Ascending aorta (tissue), 2 donors: Measurements from ENCODE around the gene MVB12B. TPM values are rescaled to one million over a fixed set of nuclear protein-coding genes. Genes with fewer than 3 reads are reported as not detected.

Experiments used
- DNase-seq, 2 donors: peaks; one replicate each; pipeline ENCODE4 v3.0.0-alpha.2; 2019; ENCODE audit warnings: low spot score in 2 of 2
- H3K27ac ChIP-seq, 2 donors: fragments of 200-600 bp; sonication (generic); one replicate each; pipeline ENCODE4 v1.5.1; 2016 to 2017; ENCODE audit warnings: mild to moderate bottlenecking in 1 of 2
- H3K27me3 ChIP-seq: fragments of 200-600 bp; sonication (generic); one replicate; pipeline ENCODE4 v1.5.1; 2017
- H3K36me3 ChIP-seq, 2 donors: fragments of 200-600 bp; sonication (generic); one replicate each; pipeline ENCODE4 v1.5.1; 2016
- H3K4me1 ChIP-seq, 2 donors: fragments of 200-600 bp; sonication (generic); one replicate each; pipeline ENCODE4 v1.5.1; 2016 to 2017; ENCODE audit warnings: mild to moderate bottlenecking in 1 of 2
- H3K4me3 ChIP-seq, 2 donors: fragments of 200-600 bp; sonication (generic); one replicate each; pipeline ENCODE4 v1.5.1; 2016 to 2017; ENCODE audit warnings: mild to moderate bottlenecking in 1 of 2
- H3K9me3 ChIP-seq, 2 donors: fragments of 200-600 bp; sonication (generic); one replicate each; pipeline ENCODE4 v1.5.1; 2016
- intact Hi-C: fragments of 100-400 bp; cut with DNase I; formaldehyde crosslinking; loops from one replicate; pipeline ENCODE4 v1.15.1; 2023
- total RNA-seq: library from RNA; depleted of rRNA; stranded (reverse); fragments of >200 nt; gene quantifications from one replicate; pipeline ENCODE4 v1.1.0, GENCODE V29; 2016
- TF ChIP-seq, protein P1 (sequence below), 3 experiments: fragments of 200-600 bp in 2 of 3; fragments of 450-650 bp in 1 of 3; sonication (generic) in 2 of 3; IDR thresholded peaks; one replicate each; pipeline ENCODE4 v1.5.1; 2016 to 2019; ENCODE audit warnings: antibody characterized with exemption in 3 of 3, mild to moderate bottlenecking in 1 of 3, moderate library complexity in 1 of 3

Gene MVB12B
- total RNA-seq, 1 donor from 2014 or later = 9.4 TPM

DNA sequence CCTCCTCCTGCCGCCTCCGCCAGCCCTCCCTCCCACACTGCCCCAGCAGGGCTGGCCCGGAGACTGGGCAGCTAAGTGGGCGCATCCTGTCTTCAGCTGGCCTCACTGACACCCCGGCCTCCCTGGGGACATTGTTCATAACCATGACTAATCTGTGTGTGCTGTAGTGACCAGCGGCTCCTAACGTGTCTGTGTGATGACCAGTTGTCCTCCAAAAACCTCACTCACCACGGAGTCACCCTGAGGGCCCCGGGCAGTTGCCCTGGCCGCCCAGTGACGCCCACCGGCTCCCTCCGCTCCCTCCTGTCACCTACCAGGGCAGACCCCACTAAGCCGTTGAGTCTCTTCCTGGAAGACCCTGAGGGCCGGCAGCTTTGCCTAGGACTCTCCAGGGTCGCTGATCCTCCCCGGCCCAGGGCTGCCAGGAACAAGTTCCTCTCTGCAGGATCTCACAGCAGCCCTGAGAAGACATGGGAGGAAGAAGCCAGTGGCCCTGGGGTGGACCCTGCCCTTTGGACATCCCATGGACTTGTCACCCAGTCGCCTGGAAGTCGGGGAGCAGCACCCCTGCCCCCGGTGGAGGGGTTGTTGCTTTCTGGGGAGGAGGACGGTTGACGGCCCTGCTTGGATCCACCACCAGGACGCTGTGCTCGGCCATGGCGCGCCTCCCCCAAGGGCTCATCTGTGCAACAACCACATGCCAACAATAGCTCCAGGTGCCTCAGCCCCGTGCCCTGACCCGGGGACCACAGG, 176.9 kb downstream of the MVB12B start:
- H3K27me3 ChIP-seq = no peaks in the 10 kb centered on the region
- intact Hi-C loops = loop anchor here (5.0 kb wide), 1 partner anchor 279 kb away; no protein-coding TSS in a partner anchor
- no peak for DNase-seq
- TF ChIP-seq, protein P1, sequence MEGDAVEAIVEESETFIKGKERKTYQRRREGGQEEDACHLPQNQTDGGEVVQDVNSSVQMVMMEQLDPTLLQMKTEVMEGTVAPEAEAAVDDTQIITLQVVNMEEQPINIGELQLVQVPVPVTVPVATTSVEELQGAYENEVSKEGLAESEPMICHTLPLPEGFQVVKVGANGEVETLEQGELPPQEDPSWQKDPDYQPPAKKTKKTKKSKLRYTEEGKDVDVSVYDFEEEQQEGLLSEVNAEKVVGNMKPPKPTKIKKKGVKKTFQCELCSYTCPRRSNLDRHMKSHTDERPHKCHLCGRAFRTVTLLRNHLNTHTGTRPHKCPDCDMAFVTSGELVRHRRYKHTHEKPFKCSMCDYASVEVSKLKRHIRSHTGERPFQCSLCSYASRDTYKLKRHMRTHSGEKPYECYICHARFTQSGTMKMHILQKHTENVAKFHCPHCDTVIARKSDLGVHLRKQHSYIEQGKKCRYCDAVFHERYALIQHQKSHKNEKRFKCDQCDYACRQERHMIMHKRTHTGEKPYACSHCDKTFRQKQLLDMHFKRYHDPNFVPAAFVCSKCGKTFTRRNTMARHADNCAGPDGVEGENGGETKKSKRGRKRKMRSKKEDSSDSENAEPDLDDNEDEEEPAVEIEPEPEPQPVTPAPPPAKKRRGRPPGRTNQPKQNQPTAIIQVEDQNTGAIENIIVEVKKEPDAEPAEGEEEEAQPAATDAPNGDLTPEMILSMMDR (IDR thresholded peaks at IDR 0.05) = no peak
- H3K9me3 ChIP-seq = no peaks in the 10 kb centered on the region
- H3K4me1 ChIP-seq = peaks cover 4 to 12% of the 10 kb centered on the region in 2 donors
- H3K36me3 ChIP-seq = peaks cover 8 to 17% of the 10 kb centered on the region in 2 donors
- no peak overlapping the region for H3K27ac ChIP-seq
- H3K4me3 ChIP-seq = no peak overlapping the region

DNA sequence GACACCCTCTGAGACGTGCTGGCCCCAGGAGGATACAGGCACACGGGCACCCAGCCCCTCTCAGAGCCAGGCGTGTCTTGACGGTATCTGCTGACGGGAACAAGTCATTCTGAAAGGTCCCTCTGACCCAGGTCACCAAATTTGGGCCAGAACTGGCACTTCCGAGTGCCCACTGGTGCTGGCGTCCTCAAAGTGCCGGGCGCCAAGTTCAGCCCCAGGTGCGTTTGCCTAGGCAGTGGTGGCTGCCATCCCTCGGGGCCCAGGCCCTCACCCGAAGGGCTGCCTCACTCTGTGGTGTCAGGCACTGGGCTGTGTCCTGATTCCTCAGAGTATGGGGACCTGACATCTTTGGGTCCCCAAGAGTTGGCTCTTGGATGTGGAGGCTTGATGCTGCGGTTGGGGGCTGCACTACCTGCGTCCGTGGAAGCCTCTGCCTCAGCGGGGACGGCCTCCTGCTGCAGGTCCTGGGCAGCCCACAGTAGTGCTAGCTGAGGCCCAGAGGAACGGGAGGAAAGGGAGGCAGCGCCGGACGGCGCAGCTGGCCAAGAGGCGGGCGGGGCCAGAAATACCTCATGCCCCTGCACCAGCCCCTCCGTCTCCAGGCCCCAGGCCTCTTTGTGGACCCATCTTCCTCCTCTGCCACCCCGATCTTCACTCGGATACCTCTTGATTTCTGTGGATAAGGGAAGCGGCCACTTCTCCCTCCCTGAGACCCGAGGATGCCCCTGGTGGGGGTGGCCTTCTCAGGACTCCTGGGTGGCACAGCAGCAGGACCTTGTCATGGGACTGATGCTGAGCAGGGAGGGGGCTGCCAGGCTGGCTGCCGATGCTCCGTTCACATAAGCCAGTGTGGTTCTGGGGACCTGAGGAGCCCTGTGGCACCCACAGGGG, 177.7 kb downstream of the MVB12B start:
- DNase-seq = no peak

DNA sequence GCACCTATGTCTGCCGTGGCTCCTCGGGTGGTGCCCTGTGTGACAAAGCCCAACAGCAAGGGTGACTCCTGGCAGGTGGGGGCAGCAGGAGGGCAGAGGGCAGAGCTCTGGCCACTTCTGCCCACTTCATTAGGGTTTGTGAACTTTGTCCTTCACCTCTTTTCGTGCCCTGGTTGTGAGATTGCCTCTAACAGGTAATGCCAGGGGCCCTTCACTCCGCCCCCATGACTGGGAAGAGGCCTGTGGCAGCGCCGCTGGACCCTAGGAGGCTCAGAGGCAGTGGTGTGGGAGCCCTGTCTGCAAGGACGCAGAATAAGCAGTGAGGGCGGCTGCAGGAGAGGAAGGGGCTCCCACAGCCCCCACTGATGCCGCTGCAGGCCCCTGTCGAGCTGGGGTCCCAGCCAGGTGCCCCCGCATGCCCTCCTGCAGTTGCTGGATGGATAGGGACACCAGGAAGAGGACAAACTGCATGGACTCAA, 178.4 kb downstream of the MVB12B start:
- TF ChIP-seq, protein P1 (IDR thresholded peaks at IDR 0.05) = no peak
- no peak overlapping the region for H3K4me3 ChIP-seq
- H3K36me3 ChIP-seq = peaks cover 8 to 17% of the 10 kb centered on the region in 2 donors
- H3K4me1 ChIP-seq = peaks cover 4 to 6% of the 10 kb centered on the region in 2 donors
- no peak for DNase-seq
- H3K9me3 ChIP-seq = no peaks in the 10 kb centered on the region
- no peak overlapping the region for H3K27ac ChIP-seq
- H3K27me3 ChIP-seq = no peaks in the 10 kb centered on the region
- intact Hi-C loops = loop anchor here (5.0 kb wide), 1 partner anchor 277 kb away; no protein-coding TSS in a partner anchor

More for the DNA sequence above, 177.7 kb downstream of the MVB12B start:
- H3K4me3 ChIP-seq = no peak overlapping the region
- no peaks in the 10 kb centered on the region for H3K27me3 ChIP-seq
- TF ChIP-seq, protein P1 (IDR thresholded peaks at IDR 0.05) = no peak
- no peaks in the 10 kb centered on the region for H3K9me3 ChIP-seq
- intact Hi-C loops = loop anchor here (5.0 kb wide), 1 partner anchor 278 kb away; no protein-coding TSS in a partner anchor
- peaks cover 8 to 17% of the 10 kb centered on the region in 2 donors for H3K36me3 ChIP-seq
- H3K4me1 ChIP-seq = peaks cover 4 to 9% of the 10 kb centered on the region in 2 donors
- H3K27ac ChIP-seq = no peak overlapping the region

DNA sequence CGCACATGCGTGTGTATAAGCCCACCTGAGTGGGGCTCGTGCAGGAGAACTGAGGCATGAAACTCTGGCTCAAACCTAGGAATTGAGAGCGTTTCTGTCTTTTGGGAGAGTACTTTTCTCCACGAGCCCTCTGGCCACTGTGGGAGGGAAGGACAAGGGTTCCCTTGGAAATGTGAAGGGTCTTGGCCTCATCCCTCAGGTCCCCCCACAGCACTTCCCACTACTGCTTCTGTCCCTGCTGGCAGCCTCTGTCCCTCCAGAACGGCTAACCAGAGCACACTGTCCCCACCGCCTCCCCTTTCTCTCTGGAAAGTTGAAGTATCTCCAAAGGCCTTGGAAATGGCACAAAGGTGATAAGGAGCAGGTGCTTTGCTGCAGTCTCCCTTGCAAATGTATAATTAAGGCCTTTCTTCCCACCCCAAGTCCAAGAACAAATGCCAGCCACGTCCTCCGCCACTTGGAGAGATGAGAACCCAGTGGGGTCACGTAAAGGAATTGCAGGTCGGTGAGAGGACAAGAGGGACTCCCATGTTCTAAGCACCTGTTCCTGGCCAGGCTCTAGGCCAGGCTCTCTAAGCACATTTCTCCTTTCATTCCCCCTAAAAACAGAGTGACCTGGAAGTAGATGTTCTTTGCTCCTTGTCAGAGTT, 179.2 kb downstream of the MVB12B start:
- no peaks in the 10 kb centered on the region for H3K4me1 ChIP-seq
- no peak for DNase-seq
- H3K4me3 ChIP-seq = no peak overlapping the region
- H3K36me3 ChIP-seq = peaks cover 8 to 17% of the 10 kb centered on the region in 2 donors
- no peaks in the 10 kb centered on the region for H3K9me3 ChIP-seq
- no peak overlapping the region for H3K27ac ChIP-seq
- H3K27me3 ChIP-seq = no peaks in the 10 kb centered on the region
- TF ChIP-seq, protein P1 (IDR thresholded peaks at IDR 0.05) = no peak
- intact Hi-C loops = no loop called here
